ENCODE data around the gene OR1F1. TPM values are rescaled to one million over a fixed set of nuclear protein-coding genes. Genes with fewer than 3 reads are reported as not detected.

OR1F1 gene
- total RNA-seq, 1 donor = not detected

DNA sequence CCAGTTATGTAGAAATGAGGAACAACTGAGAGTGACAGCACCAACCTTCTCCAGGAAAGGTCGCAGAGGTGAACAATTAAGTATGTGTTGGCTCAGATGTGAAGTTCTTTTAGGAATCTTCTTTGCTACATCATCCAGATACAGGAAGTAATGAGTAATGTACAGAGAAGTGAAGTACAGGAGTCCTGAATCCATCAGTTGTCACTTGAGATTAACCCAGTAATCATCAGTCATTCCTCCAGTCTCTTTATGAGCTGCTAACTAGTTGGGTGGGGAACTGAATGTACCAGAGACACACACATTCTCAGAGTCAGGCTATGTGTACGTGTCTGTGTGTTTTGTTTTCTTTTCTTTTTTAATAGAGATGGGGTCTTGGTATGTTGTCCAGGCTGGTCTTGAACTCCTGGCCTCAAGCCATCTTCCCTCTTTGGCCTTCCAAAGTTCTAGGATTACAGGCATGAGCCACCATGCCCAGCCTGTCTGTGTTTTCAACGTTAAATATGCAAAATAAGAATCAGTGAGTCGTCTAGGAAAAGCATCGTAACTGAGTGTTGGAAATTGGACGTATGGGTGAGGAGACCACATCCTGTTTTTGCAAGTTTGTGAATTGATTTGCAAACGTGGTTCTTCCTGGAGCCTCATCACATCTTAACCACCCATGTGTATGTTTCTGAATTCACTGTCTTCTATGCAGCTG is 27.0 kb downstream of the OR1F1 start:
- no peak for DNase-seq (ENCODE audit: low read depth)
- TF ChIP-seq, protein P1, sequence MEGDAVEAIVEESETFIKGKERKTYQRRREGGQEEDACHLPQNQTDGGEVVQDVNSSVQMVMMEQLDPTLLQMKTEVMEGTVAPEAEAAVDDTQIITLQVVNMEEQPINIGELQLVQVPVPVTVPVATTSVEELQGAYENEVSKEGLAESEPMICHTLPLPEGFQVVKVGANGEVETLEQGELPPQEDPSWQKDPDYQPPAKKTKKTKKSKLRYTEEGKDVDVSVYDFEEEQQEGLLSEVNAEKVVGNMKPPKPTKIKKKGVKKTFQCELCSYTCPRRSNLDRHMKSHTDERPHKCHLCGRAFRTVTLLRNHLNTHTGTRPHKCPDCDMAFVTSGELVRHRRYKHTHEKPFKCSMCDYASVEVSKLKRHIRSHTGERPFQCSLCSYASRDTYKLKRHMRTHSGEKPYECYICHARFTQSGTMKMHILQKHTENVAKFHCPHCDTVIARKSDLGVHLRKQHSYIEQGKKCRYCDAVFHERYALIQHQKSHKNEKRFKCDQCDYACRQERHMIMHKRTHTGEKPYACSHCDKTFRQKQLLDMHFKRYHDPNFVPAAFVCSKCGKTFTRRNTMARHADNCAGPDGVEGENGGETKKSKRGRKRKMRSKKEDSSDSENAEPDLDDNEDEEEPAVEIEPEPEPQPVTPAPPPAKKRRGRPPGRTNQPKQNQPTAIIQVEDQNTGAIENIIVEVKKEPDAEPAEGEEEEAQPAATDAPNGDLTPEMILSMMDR (IDR thresholded peaks at IDR 0.05; ENCODE audit: insufficient read depth, low read length) = no peak

DNA sequence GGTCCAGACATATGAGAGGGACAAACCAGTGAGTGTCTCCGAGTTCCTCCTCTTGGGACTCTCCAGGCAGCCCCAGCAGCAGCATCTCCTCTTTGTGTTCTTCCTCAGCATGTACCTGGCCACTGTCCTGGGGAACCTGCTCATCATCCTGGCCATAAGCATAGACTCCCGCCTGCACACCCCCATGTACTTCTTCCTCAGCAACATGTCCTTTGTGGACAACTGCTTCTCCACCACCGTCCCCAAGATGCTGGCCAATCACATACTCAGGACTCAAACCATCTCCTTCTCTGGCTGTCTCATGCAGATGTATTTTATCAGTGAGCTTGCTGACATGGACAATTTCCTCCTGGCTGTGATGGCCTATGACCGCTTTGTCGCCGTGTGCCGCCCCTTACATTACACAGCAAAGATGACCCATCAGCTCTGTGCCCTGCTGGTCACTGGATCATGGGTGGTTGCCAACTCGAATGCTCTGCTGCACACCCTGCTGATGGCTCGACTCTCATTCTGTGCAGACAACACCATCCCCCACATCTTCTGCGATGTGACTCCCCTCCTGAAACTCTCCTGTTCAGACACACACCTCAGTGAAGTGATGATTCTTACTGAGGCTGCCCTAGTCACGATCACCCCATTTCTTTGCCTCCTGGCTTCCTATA is 27.7 kb downstream of the OR1F1 start:
- TF ChIP-seq, protein P1 (IDR thresholded peaks at IDR 0.05; ENCODE audit: insufficient read depth, low read length) = no peak
- DNase-seq (ENCODE audit: low read depth) = no peak
- no peak overlapping the region for H3K4me3 ChIP-seq (ENCODE audit: low read depth, low read length)

More for the DNA sequence above, 27.0 kb downstream of the OR1F1 start:
- H3K4me3 ChIP-seq (ENCODE audit: low read depth, low read length) = no peak overlapping the region

DNA sequence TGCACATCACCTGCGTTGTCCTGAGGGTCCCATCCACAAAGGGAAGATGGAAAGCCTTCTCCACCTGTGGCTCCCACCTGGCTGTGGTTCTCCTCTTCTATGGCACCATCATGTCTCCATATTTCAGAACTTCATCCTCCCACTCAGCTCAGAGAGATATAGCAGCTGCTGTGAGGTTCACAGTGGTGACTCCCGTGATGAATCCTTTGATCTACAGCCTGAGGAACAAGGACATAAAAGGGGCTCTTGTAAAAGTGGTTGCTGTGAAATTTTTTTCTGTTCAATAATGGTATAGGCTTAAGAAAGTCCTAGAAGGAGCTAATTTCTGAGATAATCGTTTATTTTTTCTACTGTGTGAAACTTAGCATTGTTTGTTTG is 28.2 kb downstream of the OR1F1 start:
- no peak overlapping the region for H3K4me3 ChIP-seq (ENCODE audit: low read depth, low read length)
- DNase-seq (ENCODE audit: low read depth) = no peak
- TF ChIP-seq, protein P1 (IDR thresholded peaks at IDR 0.05; ENCODE audit: insufficient read depth, low read length) = no peak

DNA sequence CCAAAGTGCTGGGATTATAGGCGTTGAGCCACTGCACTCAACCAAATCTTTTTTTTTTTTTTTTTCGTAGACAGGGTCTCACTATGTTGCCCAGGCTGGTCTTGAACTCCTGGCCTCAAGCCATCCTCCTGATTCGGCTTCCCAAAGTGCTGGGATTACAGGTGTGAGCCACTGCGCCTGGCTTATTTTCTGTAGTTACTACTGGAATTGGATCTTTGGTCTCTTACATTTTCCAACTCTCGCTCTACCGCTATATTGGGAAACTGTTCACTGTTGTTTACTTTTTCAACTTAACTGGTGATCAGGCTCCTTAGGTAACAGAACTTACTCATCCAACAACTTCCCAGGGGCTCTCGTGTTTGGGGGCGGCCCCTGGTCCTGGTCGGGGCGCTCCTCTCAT is 32.8 kb downstream of the OR1F1 start:
- no peak overlapping the region for H3K4me3 ChIP-seq (ENCODE audit: low read depth, low read length)
- no peak for DNase-seq (ENCODE audit: low read depth)
- TF ChIP-seq, protein P1 (IDR thresholded peaks at IDR 0.05; ENCODE audit: insufficient read depth, low read length) = no peak

DNA sequence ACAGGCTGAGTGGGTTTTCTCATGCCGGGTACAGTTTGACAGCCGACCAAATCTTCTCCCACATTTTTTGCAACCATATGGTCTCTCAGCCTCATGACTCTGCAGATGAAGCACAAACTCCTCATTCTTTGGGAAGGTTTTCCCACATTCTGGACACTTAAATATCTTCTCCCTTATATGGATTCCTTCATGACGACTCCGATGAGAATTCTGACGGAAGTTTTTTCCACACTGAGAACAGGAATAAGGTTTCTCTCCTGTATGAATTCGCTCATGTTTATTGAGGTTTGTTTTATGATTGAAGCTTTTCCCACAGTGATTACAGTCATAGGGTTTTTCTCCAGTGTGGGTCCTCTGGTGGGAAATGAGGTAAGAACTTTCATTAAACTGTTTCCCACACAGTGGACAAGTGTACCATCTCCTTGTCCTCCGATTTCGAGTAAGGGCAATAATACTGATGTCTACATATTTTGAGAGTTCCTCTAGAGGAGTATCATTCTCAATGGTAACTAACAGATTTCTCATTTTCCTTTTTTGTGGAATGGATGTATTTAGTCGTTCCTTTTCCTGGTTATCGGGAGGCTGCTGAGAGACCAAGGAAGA is 36.0 kb downstream of the OR1F1 start:
- no peak overlapping the region for H3K4me3 ChIP-seq (ENCODE audit: low read depth, low read length)
- TF ChIP-seq, protein P1 (IDR thresholded peaks at IDR 0.05; ENCODE audit: insufficient read depth, low read length) = no peak
- peak; percentile 4 for DNase-seq (ENCODE audit: low read depth)

DNA sequence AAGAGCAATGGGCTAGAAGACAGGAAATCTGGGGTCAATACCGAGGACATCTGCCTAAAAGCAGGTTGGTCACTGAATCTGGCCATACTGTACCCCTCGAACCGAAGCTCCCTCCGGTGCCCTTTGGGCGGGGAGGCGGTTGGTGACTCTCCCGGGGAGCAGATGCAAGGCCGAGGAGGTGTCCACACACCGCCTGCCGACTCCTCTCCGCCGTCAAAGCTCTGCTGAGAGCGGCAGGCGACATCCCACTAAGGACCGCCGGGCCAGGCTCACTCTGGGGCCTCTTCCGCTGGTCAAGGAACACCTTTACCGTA is 46.5 kb downstream of the OR1F1 start:
- H3K4me3 ChIP-seq (ENCODE audit: low read depth, low read length) = peak overlapping the region; percentile 98
- DNase-seq (ENCODE audit: low read depth) = no peak
- TF ChIP-seq, protein P1 (IDR thresholded peaks at IDR 0.05; ENCODE audit: insufficient read depth, low read length) = no peak

Measured in fibroblast of the aortic adventitia (primary cell).